ENCODE results near the gene CRADD.

Gene CRADD

DNA sequence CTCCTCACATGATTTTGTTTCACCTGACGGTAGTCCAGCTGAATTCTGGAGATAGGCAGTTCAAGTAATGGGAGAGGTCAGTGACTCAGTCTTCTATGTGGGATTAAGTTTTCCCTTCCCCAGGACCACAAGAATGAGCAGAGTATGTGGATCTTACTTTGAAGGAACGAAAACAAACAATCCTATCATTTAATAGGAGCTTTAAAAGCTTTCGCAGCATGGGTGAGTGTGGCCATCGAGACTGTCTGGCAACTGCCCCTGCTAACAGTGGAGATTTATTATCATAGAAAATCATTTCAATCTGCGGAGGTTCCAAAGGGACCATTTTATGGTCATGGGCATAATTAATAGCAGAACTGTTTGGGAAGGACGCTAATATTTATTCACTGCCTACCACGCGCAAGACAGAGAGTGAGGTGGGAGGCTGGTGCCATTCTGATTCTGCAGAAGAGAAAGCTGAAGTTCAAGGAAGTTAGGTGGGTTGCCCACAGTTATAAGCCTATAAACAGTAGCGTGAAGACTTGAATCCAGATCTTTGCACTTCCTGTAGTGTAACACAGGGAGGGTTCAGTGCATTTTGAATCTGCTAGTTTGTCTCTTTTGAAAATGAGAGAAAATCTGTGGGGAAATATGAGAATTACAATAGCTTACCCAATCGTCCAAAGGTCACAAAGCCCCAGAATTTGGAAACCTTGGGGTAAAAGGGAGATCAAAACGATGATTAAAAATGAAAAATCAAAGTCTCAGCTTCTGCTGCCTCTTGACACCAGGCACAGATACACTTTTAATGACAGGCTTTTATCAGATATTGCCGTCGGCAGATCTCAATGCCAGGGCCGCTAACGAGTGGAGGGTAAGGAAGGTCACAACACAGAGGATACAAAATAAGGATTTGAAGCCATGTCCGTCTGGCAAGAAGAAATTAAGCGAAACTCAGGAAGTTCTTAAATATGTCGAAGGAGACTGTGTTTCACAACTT is 209.6 kb downstream of the CRADD start:
- Histone ChIP-seq H3K4me1 (ENCODE audit: insufficient read depth, low read length) (no peaks in the 10 kb centered on the region), H4K20me1 (ENCODE audit: insufficient read depth, low read length) (no peaks in the 10 kb centered on the region), H3K4me3 (ENCODE audit: low read depth in 1 of 2, low read length in 2 of 2) (no peak overlapping the region), H3K79me2 (ENCODE audit: insufficient read depth, low read length) (no peaks in the 10 kb centered on the region), H3K9ac (ENCODE audit: low read depth, low read length) (no peak overlapping the region), H3K9me3 (ENCODE audit: insufficient read depth, low read length, severe bottlenecking) (no peaks in the 10 kb centered on the region), H2AFZ (ENCODE audit: low read depth, low read length) (no peak overlapping the region), H3K27ac (ENCODE audit: low read length) (no peak overlapping the region), H3K36me3 (ENCODE audit: insufficient read depth, low read length) (no peaks in the 10 kb centered on the region), H3K4me2 (ENCODE audit: insufficient read depth, low read length) (no peak overlapping the region), H3K27me3 (ENCODE audit: insufficient read depth, low read length, poor library complexity) (no peaks in the 10 kb centered on the region)
- ATAC-seq (ENCODE audit: insufficient read depth, low read depth) (no peak), DNase-seq (no peak)
- TF ChIP-seq CTCF (IDR thresholded peaks at IDR 0.05; ENCODE audit: borderline replicate concordance, extremely low read depth, low read length, poor library complexity, severe bottlenecking) (no peak), EZH2 (IDR thresholded peaks at IDR 0.05; ENCODE audit: borderline replicate concordance, low read depth, low read length, severe bottlenecking) (no peak)

DNA sequence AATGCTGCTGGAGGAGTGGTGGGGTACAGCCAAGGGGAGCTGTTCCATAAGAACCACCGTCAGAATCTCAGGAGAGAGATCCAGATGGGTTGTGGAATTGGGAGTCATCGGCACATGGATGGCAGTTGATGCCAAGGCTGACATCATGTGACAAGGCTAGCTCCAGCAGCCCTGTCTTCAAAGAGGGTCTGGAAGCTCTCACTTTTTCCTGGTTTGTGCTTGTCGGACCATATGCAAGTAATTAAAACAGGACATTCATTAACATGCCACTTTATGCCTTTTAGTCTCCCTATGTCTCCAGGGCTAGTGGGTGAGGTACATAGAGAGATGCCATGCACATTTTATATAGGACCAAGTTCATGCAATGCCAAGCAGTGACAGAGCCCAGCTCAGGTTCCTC is 211.8 kb downstream of the CRADD start:
- no peak for DNase-seq
- Histone ChIP-seq H3K9me3 (ENCODE audit: insufficient read depth, low read length, severe bottlenecking) (no peaks in the 10 kb centered on the region), H4K20me1 (ENCODE audit: insufficient read depth, low read length) (no peaks in the 10 kb centered on the region), H3K4me3 (ENCODE audit: low read depth in 1 of 2, low read length in 2 of 2) (no peak overlapping the region), H3K79me2 (ENCODE audit: insufficient read depth, low read length) (no peaks in the 10 kb centered on the region), H3K27me3 (ENCODE audit: insufficient read depth, low read length, poor library complexity) (no peaks in the 10 kb centered on the region), H2AFZ (ENCODE audit: low read depth, low read length) (no peak overlapping the region), H3K9ac (ENCODE audit: low read depth, low read length) (no peak overlapping the region), H3K4me1 (ENCODE audit: insufficient read depth, low read length) (no peaks in the 10 kb centered on the region), H3K27ac (ENCODE audit: low read length) (no peak overlapping the region), H3K4me2 (ENCODE audit: insufficient read depth, low read length) (no peak overlapping the region), H3K36me3 (ENCODE audit: insufficient read depth, low read length) (no peaks in the 10 kb centered on the region)
- no peak for TF ChIP-seq EZH2 (IDR thresholded peaks at IDR 0.05; ENCODE audit: borderline replicate concordance, low read depth, low read length, severe bottlenecking)
- TF ChIP-seq CTCF (IDR thresholded peaks at IDR 0.05; ENCODE audit: borderline replicate concordance, extremely low read depth, low read length, poor library complexity, severe bottlenecking) = no peak
- no peak for ATAC-seq (ENCODE audit: insufficient read depth, low read depth)

GRCh38 chr12:93889516-93890212 is 212.5 kb downstream of the CRADD start:
- peaks cover 5% of the 10 kb centered on the region for H3K4me1 ChIP-seq (ENCODE audit: insufficient read depth, low read length)
- no peaks in the 10 kb centered on the region for H3K27me3 ChIP-seq (ENCODE audit: insufficient read depth, low read length, poor library complexity)
- H3K9me3 ChIP-seq (ENCODE audit: insufficient read depth, low read length, severe bottlenecking) = no peaks in the 10 kb centered on the region
- H3K9ac ChIP-seq (ENCODE audit: low read depth, low read length) = no peak overlapping the region
- no peaks in the 10 kb centered on the region for H3K79me2 ChIP-seq (ENCODE audit: insufficient read depth, low read length)
- TF ChIP-seq CTCF (IDR thresholded peaks at IDR 0.05; ENCODE audit: borderline replicate concordance, extremely low read depth, low read length, poor library complexity, severe bottlenecking) (no peak), EZH2 (IDR thresholded peaks at IDR 0.05; ENCODE audit: borderline replicate concordance, low read depth, low read length, severe bottlenecking) (no peak)
- no peak overlapping the region for H2AFZ ChIP-seq (ENCODE audit: low read depth, low read length)
- ATAC-seq (ENCODE audit: insufficient read depth, low read depth) (no peak), DNase-seq (no peak)
- no peaks in the 10 kb centered on the region for H3K36me3 ChIP-seq (ENCODE audit: insufficient read depth, low read length)
- H3K27ac ChIP-seq (ENCODE audit: low read length) = no peak overlapping the region
- H4K20me1 ChIP-seq (ENCODE audit: insufficient read depth, low read length) = no peaks in the 10 kb centered on the region
- no peak overlapping the region for H3K4me3 ChIP-seq (ENCODE audit: low read depth in 1 of 2, low read length in 2 of 2)
- H3K4me2 ChIP-seq (ENCODE audit: insufficient read depth, low read length) = no peak overlapping the region

Data from DND-41 (cell line).